Neural cell (in vitro differentiated cells): Measurements from ENCODE around the gene RAPGEF5. TPM values are rescaled to one million over a fixed set of nuclear protein-coding genes. Genes with fewer than 3 reads are reported as not detected.

Source experiments
- H2AFZ ChIP-seq: fragments of 200-600, 300-800 bp; sonication (generic), shearing (Covaris generic); 2 replicates; pipeline ENCODE4 v1.6.0; 2014; ENCODE audit warnings: low read depth, mild to moderate bottlenecking, antibody characterized with exemption, low read length, moderate library complexity
- H3F3A ChIP-seq: fragments of 200-600 bp; shearing (Covaris generic); 2 replicates; pipeline ENCODE4 v1.6.1; 2016; ENCODE audit warnings: mild to moderate bottlenecking, moderate library complexity, mixed read lengths, antibody characterized with exemption, low read length; ENCODE audit not compliant: insufficient read depth, poor library complexity, severe bottlenecking
- H3K27ac ChIP-seq: fragments of 200-600, 300-800 bp; sonication (generic), shearing (Covaris generic); 2 replicates; pipeline ENCODE4 v1.5.1; 2014; ENCODE audit warnings: mild to moderate bottlenecking, low read length, moderate library complexity
- H3K27me3 ChIP-seq: fragments of 300-800, 200-600 bp; sonication (generic), shearing (Covaris generic); 2 replicates; pipeline ENCODE4 v1.6.0; 2014; ENCODE audit warnings: mild to moderate bottlenecking, low read depth, low read length, moderate library complexity; ENCODE audit not compliant: insufficient read depth
- H3K36me3 ChIP-seq: fragments of 300-800, 200-600 bp; sonication (generic), shearing (Covaris generic); 2 replicates; pipeline ENCODE4 v1.5.1; 2014; ENCODE audit warnings: mild to moderate bottlenecking, antibody characterized with exemption, low read length, moderate library complexity; ENCODE audit not compliant: insufficient read depth
- H3K4me2 ChIP-seq: fragments of 300-800, 200-600 bp; sonication (generic), shearing (Covaris generic); 2 replicates; pipeline ENCODE4 v1.6.0; 2014; ENCODE audit warnings: mild to moderate bottlenecking, low read length
- H3K4me3 ChIP-seq: fragments of 300-800, 200-600 bp; sonication (generic), shearing (Covaris generic); 2 replicates; pipeline ENCODE4 v1.5.1; 2014; ENCODE audit warnings: mild to moderate bottlenecking, low read length, moderate library complexity
- H3K79me2 ChIP-seq: fragments of 200-600 bp; shearing (Covaris generic); replicated peaks from 2 replicates; pipeline ENCODE4 v1.6.0; 2014; ENCODE audit warnings: mild to moderate bottlenecking, low read length, moderate library complexity; ENCODE audit not compliant: insufficient read depth
- H3K9ac ChIP-seq: fragments of 300-800, 200-600 bp; sonication (generic), shearing (Covaris generic); 2 replicates; pipeline ENCODE4 v1.6.1; 2016; ENCODE audit warnings: mild to moderate bottlenecking, low read length, mixed read lengths
- H3K9me2 ChIP-seq: fragments of 200-600 bp; shearing (Covaris generic); 2 replicates; pipeline ENCODE4 v1.6.1; 2016; ENCODE audit warnings: mild to moderate bottlenecking, low read length, mixed read lengths; ENCODE audit not compliant: insufficient read depth
- H3K9me3 ChIP-seq: fragments of 200-600, 300-800 bp; sonication (generic), shearing (Covaris generic); 2 replicates; pipeline ENCODE4 v1.6.1; 2016; ENCODE audit warnings: mild to moderate bottlenecking, mixed run types, low read length, moderate library complexity, mixed read lengths
- H4K20me1 ChIP-seq: fragments of 200-600 bp; shearing (Covaris generic); 2 replicates; pipeline ENCODE4 v1.6.1; 2016; ENCODE audit warnings: mild to moderate bottlenecking, mixed run types; ENCODE audit not compliant: insufficient read depth
- CTCF ChIP-seq: fragments of 450-650 bp; IDR thresholded peaks from 2 replicates; pipeline ENCODE4 v1.5.1; 2014; ENCODE audit warnings: antibody characterized with exemption, mild to moderate bottlenecking, moderate library complexity; ENCODE audit not compliant: poor library complexity, severe bottlenecking
- EP300 ChIP-seq: fragments of 450-650 bp; conservative IDR thresholded peaks from 2 replicates; pipeline ENCODE4 v1.6.1; 2014; ENCODE audit warnings: antibody characterized with exemption, mild to moderate bottlenecking, moderate library complexity; ENCODE audit not compliant: poor library complexity, severe bottlenecking
- EZH2 ChIP-seq: fragments of 200-600, 300-800 bp; shearing (Covaris generic), sonication (generic); IDR thresholded peaks from 2 replicates; pipeline ENCODE4 v1.6.1; 2014; ENCODE audit warnings: antibody characterized with exemption, low read length, borderline replicate concordance, mild to moderate bottlenecking; ENCODE audit not compliant: insufficient read depth, poor library complexity, severe bottlenecking
- MXI1 ChIP-seq: fragments of 450-650 bp; conservative IDR thresholded peaks from 2 replicates; pipeline ENCODE4 v1.6.1; 2014; ENCODE audit warnings: antibody characterized with exemption, mild to moderate bottlenecking; ENCODE audit not compliant: poor library complexity, severe bottlenecking
- POLR2AphosphoS5 ChIP-seq: IDR thresholded peaks from 2 replicates; pipeline ENCODE4 v1.6.1; 2012
- RAD21 ChIP-seq: fragments of 450-650 bp; conservative IDR thresholded peaks from 2 replicates; pipeline ENCODE4 v1.6.1; 2014; ENCODE audit warnings: antibody characterized with exemption, mild to moderate bottlenecking, moderate library complexity
- REST ChIP-seq: IDR thresholded peaks from 2 replicates; pipeline ENCODE4 v1.6.1; 2012; ENCODE audit warnings: borderline replicate concordance
- SMC3 ChIP-seq: fragments of 450-650 bp; conservative IDR thresholded peaks from 2 replicates; pipeline ENCODE4 v1.6.1; 2014; ENCODE audit warnings: antibody characterized with exemption, mild to moderate bottlenecking, moderate library complexity; ENCODE audit not compliant: poor library complexity
- TAF1 ChIP-seq: IDR thresholded peaks from 2 replicates; pipeline ENCODE4 v1.6.1; 2012; ENCODE audit warnings: low read depth
- polyA plus RNA-seq: library from polyadenylated mRNA; depleted of rRNA; stranded (reverse); fragments of >200 nt; gene quantifications from 2 replicates; pipeline ENCODE4 v1.2.3, GENCODE V29; 2014

RAPGEF5 gene
- polyA plus RNA-seq, 1 donor from 2014 or later: 48.0 TPM

GRCh38 chr7:22159341-22159740 is 197.6 kb downstream of the RAPGEF5 start:
- no peaks in the 10 kb centered on the region for H4K20me1 ChIP-seq
- H3K27me3 ChIP-seq: no peaks in the 10 kb centered on the region

GRCh38 chr7:22157552-22157951 is 199.4 kb downstream of the RAPGEF5 start:
- no peaks in the 10 kb centered on the region for H3K9me2 ChIP-seq
- no peaks in the 10 kb centered on the region for H3K79me2 ChIP-seq
- H4K20me1 ChIP-seq: no peaks in the 10 kb centered on the region
- no peak overlapping the region for H3K4me2 ChIP-seq
- no peak overlapping the region for H2AFZ ChIP-seq
- TF ChIP-seq POLR2AphosphoS5: no peak
- TF ChIP-seq REST: no peak
- TF ChIP-seq CTCF: no peak
- no peak for TF ChIP-seq MXI1
- no peaks in the 10 kb centered on the region for H3F3A ChIP-seq
- no peak overlapping the region for H3K9ac ChIP-seq
- peaks cover 27% of the 10 kb centered on the region for H3K36me3 ChIP-seq
- H3K27ac ChIP-seq: no peak overlapping the region
- no peaks in the 10 kb centered on the region for H3K9me3 ChIP-seq
- H3K27me3 ChIP-seq: no peaks in the 10 kb centered on the region
- no peak overlapping the region for H3K4me3 ChIP-seq

More at GRCh38 chr7:22159341-22159740, 197.6 kb downstream of the RAPGEF5 start:
- Histone ChIP-seq H2AFZ (no peak overlapping the region), H3K9ac (no peak overlapping the region), H3F3A (no peaks in the 10 kb centered on the region), H3K9me2 (no peaks in the 10 kb centered on the region), H3K4me3 (no peak overlapping the region), H3K4me2 (no peak overlapping the region), H3K79me2 (peaks cover 2% of the 10 kb centered on the region), H3K27ac (no peak overlapping the region), H3K36me3 (peaks cover 38% of the 10 kb centered on the region), H3K9me3 (no peaks in the 10 kb centered on the region)
- no peak for TF ChIP-seq POLR2AphosphoS5
- TF ChIP-seq EZH2: no peak
- no peak for TF ChIP-seq REST
- no peak for TF ChIP-seq MXI1
- TF ChIP-seq EP300: no peak
- no peak for TF ChIP-seq SMC3
- no peak for TF ChIP-seq RAD21
- no peak for TF ChIP-seq TAF1
- no peak for TF ChIP-seq CTCF
